GM12874 (cell line): ENCODE results near the gene MYO5B.
A peak's percentile ranks its signal among the peaks of the same experiment; 100 is the strongest.

Source experiments
- TF ChIP-seq, protein P1 (sequence below): IDR thresholded peaks from 2 replicates; pipeline ENCODE4 v1.5.1; 2011; ENCODE audit warnings: low read depth, mild to moderate bottlenecking, control low read depth, low read length, moderate library complexity; ENCODE audit not compliant: insufficient read depth

The MYO5B gene

DNA sequence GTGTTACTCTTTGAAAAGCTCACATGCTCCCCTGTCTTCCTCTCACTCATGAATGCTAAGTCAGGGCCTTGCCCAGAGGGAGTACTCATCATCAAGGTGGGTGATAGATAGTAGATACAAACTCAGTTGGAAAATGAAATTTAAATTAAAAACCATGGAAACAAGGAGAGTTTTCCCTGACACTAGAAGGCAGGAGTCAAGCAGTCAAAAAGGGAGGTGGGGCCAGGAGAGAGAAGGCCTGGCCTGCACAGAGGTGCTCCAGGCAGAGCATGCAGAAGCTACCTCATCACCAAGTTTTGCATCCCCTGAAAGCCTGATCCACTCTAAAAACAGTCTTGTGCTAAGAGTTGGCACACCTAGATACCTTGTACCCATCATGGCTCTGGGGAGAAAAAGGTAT, 143.7 kb downstream of the MYO5B start:
- TF ChIP-seq, protein P1, sequence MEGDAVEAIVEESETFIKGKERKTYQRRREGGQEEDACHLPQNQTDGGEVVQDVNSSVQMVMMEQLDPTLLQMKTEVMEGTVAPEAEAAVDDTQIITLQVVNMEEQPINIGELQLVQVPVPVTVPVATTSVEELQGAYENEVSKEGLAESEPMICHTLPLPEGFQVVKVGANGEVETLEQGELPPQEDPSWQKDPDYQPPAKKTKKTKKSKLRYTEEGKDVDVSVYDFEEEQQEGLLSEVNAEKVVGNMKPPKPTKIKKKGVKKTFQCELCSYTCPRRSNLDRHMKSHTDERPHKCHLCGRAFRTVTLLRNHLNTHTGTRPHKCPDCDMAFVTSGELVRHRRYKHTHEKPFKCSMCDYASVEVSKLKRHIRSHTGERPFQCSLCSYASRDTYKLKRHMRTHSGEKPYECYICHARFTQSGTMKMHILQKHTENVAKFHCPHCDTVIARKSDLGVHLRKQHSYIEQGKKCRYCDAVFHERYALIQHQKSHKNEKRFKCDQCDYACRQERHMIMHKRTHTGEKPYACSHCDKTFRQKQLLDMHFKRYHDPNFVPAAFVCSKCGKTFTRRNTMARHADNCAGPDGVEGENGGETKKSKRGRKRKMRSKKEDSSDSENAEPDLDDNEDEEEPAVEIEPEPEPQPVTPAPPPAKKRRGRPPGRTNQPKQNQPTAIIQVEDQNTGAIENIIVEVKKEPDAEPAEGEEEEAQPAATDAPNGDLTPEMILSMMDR, result no peak

DNA sequence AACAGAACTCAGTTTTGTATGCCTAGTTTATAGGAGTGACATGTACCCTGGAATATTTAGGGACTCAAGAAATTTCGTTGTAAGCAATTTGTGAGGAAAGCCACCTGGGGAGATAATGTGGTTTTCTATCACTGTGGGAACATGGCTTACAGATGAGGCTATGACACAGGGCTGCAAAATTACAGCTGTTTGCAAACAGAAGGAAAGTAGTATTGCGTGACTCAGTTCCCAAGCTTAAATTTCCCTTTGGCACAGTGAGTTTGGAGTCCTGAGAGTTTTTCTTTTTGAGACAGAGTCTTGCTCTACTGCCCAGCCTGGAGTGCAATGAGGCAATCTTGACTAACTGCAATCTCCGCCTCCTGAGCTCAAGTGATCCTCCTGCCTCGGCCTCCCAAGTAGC, 149.8 kb downstream of the MYO5B start:
- TF ChIP-seq, protein P1, result no peak

DNA sequence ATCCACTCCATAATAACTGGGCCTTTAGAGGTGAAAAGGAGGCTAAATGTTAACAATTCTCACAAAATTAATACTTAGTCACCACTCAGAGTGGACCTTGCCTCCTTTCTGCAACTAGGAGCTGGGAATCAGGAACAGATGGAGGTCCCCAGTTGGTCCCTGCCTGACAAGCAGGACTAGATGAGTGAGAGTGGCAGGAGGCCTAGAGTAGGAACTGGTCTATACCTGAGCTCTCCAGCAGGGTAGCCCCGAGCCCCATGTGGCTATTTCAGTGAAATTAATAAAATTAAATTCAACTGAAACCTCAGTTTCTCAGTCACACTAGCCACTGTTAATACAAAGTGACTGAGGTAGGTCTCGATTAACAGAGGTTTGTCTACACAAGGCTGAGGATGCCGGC, 150.5 kb downstream of the MYO5B start:
- TF ChIP-seq, protein P1, result 0 out of 2 replicates have a peak, but pooled peaks have one; percentile 9

DNA sequence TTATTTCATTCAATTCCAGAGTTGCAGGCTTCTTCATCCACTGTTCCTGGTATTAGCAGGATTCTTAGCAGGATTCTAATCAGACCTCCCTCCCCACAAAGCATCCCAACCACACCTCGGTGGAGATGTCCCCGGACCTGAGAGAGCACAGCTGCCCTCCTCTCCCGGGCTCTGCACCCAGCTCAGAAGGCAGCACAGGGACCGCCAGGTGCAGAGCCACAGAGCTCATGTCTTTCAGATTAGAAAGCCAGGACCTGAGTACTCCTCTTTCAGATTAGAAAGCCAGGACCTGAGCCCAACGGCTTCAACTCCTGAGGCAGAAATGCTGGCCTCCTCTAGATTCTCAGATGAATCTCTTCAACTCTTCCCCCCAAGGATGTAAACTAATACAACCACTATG, 152.3 kb downstream of the MYO5B start:
- TF ChIP-seq, protein P1, result no peak

DNA sequence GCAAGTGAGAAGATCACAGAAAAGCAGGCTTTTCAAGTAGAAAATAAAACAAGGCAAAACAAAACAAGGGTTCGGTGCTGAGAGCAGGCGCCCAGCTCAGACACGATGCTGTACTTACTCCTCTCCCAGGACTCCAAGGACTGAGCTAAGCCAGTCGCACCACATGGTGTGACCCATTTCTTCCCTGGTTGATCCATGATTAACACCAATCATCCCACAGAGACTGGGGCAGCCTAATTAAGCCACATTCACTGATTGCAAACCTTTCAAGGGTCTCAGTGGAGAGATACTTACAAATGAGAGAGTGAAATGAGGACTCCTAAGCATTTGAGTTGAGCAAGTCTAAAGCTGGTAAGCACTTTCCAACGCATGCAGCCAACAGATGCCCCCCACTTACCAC, 155.2 kb downstream of the MYO5B start:
- TF ChIP-seq, protein P1, result no peak

DNA sequence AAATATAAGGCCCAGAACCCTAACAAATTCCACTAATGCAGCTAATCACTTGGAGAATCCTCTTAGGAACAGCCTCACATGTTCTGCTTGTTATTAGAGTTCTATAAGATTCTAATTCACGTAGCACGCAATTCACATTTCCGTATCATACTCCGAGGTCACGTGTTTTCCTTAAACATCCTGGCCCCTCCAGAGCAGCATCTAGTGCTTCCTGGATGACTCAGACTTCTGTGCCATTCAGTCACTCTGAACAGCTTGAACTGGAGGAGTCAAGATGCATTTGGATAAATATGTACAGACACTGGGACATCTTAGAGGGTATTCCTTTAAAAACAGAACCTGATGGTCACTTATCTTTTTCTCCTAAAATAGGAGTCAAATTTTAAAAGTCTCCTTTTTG, 156.5 kb downstream of the MYO5B start:
- TF ChIP-seq, protein P1, result no peak

DNA sequence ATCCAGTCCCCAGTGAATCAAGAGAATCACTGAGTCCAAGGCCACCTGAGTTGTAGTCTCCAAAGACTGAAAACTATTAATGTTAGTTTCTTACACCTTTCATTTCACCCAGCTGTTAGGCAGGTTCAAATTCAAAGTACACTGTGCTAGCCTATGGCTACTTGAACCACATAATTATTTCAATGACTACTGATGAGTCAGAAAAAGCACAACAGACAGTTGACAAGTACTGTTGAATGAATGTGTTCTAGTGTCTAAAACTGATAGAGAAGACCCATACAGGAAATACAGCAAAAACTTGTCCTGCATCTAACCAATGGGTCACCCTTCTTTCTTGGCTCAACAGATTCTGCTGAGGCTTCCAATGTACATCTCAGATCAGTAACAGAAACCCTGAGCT, 160.9 kb downstream of the MYO5B start:
- TF ChIP-seq, protein P1, result no peak

DNA sequence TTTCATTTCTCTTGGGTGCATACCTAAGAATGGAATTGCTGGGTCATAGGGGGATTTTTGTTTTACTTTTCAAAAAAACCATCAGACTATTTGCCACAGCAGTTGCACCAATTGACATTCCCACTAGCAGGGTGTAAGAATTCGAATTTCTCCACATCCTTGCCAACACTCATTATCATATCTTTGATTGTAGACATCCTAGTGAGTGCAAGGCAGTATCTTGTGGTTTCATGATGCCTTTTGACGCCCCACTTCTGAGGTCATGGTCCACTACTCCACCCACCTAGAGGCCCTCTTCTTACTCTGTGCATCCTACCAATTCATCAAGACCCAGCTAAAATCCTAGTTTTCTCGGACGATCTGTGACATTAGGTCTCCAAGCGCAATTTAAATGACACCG, 161.9 kb downstream of the MYO5B start:
- TF ChIP-seq, protein P1, result no peak
